Left renal pelvis (tissue), 4 donors: ENCODE data around the gene EIF2S3B. TPM values are rescaled to one million over a fixed set of nuclear protein-coding genes. Genes with fewer than 3 reads are reported as not detected.
"Not testable (repeated sequence)": the region's sequence is repeated elsewhere in the genome, so short reads cannot be mapped to it uniquely, and the experiment has no call there.

Experiments
- DNase-seq, 4 donors: peaks; one replicate each; pipeline ENCODE4 v3.0.0-alpha.2; 2013; ENCODE audit warnings: low read depth in 4 of 4, low spot score in 3 of 4
- polyA plus RNA-seq, 4 donors: library from polyadenylated mRNA; unstranded; fragments of 120-200 nt; gene quantifications; one replicate each; pipeline ENCODE4 v1.2.1, GENCODE V29; 2013; ENCODE audit not compliant: insufficient read length in 4 of 4

Gene EIF2S3B
- 1 to 10 TPM in 3 of 4 donors, under 1 TPM in 1; 0.56 to 9.5 (median 4.7) TPM for polyA plus RNA-seq

DNA sequence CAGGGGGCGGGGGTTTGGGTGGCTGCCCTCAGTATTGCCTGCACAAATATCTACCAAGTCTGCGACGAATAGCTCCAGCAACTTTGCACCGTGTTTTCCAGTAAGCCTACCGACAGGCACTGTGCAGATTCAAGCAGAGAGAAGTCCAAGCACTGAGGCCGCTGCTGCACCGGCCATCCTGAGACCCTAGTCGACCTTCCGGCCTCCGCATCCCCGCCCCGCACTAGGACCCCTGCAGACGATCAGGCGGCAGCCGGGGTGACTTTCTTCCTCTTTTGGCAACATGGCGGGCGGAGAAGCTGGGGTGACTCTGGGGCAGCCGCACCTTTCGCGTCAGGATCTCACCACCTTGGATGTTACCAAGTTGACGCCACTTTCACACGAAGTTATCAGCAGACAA lies at the start of gene EIF2S3B:
EIF2S3B (plus strand) TSS at position 271 of the 400 bp plus-strand sequence; CDS start at position 284, 13 bp downstream.
- DNase-seq: no peak

- DNase-seq: no peak
Observed at GRCh38 chr12:10456856-10457255, 48.8 kb upstream of the EIF2S3B start.

GRCh38 chr12:10457760-10458159 lies 47.9 kb upstream of the EIF2S3B start:
- no peak for DNase-seq

GRCh38 chr12:10466311-10466710 lies 39.4 kb upstream of the EIF2S3B start:
- no peak for DNase-seq

DNA sequence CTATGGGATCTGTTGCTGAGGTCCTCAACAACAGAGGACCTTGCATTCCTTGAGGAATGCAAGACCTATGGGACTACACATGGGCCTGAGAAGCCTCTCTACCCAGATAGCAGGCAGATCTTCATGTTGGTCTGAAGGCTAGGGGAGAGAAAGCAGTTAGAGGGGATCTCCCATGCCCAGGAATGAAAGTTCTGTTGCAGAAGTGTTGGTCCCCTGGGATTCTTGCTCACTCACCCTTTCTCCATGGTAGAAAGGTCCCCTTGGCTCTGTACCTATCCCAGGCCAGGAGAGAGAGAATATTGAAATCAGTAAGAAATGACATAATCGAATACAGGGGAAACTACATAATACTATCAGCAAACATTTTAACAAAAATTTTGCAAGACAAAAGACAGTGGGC lies 36.0 kb upstream of the EIF2S3B start:
- DNase-seq: no peak

DNA sequence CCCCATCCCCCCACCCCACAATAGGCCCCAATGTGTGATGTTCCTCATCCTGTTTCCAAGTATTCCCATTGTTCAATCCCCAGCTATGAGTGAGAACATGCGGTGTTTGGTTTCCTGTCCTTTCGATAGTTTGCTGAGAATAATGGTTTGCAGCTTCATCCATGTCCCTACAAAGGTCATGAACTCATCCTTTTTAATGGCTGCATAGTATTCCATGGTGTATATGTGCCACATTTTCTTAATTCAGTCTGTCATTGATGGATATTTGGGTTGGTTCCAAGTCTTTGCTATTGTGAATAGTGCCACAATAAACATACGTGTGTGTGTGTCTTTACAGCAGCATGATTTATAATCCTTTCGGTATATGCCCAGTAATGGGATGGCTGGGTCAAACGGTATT lies 32.9 kb upstream of the EIF2S3B start:
- not testable (repeated sequence) for DNase-seq

DNA sequence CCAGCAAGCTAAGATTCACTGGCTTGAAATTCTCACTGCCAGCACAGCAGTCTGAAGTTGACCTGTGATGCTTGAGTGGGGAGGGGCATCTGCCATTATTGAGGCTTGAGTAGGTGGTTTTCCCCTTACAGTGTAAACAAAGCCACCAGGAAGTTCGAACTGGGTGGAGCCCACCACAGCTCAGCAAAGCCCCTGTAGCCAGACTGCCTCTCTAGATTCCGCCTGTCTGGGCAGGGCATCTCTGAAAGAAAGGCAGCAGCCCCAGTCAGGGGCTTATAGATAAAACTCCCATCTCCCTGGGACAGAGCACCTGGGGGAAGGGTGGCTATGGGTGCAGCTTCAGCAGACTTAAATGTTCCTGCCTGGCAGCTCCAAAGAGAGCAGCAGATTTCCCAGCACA lies 23.8 kb upstream of the EIF2S3B start:
- DNase-seq: not testable (repeated sequence)

GRCh38 chr12:10487328-10487727 lies 18.4 kb upstream of the EIF2S3B start:
- DNase-seq: not testable (repeated sequence)

GRCh38 chr12:10491766-10492165 lies 13.9 kb upstream of the EIF2S3B start:
- DNase-seq: no peak

DNA sequence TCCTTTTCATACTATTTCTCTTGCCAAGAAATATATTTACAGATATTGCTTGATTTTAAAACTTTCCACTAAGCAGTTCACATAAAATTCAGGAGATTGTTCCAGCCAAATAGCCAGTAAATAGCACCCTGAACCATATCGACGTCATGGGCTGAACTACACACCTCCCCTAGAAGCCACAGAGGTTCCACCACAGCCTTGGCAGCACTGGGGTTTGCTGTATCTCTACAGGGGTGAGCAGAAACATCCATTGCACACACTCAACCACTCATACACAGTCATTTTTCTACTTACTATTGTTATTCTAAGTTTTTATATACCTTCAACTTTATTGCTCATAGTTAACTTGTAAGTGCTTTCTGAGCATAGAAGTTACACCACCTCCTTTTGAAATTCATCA lies 8.1 kb upstream of the EIF2S3B start:
- DNase-seq: no peak

- DNase-seq: no peak
Observed at GRCh38 chr12:10498042-10498441, 7.6 kb upstream of the EIF2S3B start.

- no peak for DNase-seq
Observed at GRCh38 chr12:10501030-10501429, 4.7 kb upstream of the EIF2S3B start.

- DNase-seq: no peak
Observed at GRCh38 chr12:10503460-10503859, 2.2 kb upstream of the EIF2S3B start.

- no peak for DNase-seq
Observed at GRCh38 chr12:10511756-10512355, 6.2 kb downstream of the EIF2S3B start.

DNA sequence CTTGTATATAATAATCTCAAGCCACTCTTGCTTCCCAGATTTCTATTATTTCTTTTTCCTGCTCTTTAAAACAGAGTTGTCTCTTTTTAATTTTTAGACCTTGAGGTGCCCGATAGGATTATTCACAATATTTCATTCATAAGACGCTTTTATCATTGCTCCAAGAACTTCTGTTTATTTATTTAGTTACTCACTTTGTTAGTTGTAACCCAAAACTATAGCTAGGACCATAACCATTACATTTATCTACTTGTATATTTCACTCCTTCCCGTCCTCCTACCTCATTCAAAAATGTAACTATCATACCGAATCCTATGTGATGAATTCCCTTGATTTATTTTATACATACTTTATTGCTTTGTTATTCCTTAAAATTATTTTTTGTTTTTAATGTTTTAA lies 7.1 kb downstream of the EIF2S3B start:
- no peak for DNase-seq

GRCh38 chr12:10521555-10521954 lies 15.9 kb downstream of the EIF2S3B start:
- no peak for DNase-seq

- no peak for DNase-seq
Observed at GRCh38 chr12:10528174-10528953, 22.7 kb downstream of the EIF2S3B start.

DNA sequence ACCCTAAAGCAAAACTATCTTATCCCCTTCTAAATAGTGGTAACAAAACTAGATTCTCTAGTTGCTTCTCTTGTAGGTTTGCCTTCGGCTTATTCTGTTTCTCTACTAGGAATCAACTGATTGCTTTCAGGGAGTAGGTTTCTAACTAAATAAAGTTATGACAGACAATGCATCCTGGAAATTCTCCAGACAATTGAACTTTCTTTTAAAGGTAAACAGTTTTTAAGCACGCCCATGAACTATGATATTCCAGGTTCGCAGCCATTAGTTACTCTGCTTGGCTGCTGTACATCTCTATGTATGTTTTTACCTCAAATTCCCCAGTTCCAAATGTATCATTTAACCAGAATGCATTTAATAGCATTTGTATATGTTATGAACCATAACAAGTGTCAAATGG lies 23.9 kb downstream of the EIF2S3B start:
- no peak for DNase-seq

DNA sequence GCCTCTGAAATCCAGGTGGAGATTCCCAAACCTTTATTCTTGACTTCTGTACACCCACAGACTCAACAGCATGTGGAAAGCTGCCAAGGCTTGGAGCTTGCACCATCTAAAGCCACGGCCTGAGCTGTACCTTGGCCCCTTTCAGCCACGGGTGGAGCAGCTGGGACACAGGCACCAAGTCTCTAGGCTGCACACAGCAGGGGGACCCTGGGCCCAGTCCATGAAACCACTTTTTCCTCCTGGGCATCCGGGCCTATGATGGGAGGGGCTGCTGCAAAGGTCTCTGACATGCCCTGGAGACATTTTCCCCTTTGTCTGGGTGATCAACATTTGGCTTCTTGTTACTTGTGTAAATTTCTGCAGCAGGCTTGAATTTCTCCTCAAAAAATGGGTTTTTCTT lies 32.0 kb downstream of the EIF2S3B start:
- no peak for DNase-seq

- no peak for DNase-seq
Observed at GRCh38 chr12:10540776-10541205, 35.1 kb downstream of the EIF2S3B start.

DNA sequence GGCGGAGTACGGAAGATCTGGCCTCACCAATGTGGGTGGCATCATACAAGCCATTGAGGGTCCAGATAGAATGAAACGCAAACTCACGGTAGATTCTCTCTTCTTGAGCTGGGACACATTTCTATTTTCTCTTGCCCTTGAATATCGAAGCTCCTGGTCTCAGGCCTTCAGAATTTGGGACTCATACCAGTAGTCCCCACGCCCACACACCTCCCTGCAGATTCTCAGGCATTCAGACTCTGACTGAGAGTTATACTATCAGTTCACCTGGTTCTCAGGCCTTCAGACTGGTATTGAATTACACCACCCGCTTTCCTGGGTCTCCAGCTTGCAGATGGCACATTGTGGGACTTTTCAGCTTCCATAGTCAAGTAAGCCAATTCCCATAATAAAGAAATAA lies 37.8 kb downstream of the EIF2S3B start:
- no peak for DNase-seq

- no peak for DNase-seq
Observed at GRCh38 chr12:10551375-10551774, 45.7 kb downstream of the EIF2S3B start.
